Measurements from ENCODE around the gene USP7. TPM values are rescaled to one million over a fixed set of nuclear protein-coding genes. Genes with fewer than 3 reads are reported as not detected.
"Not testable (repeated sequence)": the region's sequence is repeated elsewhere in the genome, so short reads cannot be mapped to it uniquely, and the experiment has no call there.

The USP7 gene
- total RNA-seq, 6 donors from 2014 or later = 68.2 to 122 (median 72.2) TPM

DNA sequence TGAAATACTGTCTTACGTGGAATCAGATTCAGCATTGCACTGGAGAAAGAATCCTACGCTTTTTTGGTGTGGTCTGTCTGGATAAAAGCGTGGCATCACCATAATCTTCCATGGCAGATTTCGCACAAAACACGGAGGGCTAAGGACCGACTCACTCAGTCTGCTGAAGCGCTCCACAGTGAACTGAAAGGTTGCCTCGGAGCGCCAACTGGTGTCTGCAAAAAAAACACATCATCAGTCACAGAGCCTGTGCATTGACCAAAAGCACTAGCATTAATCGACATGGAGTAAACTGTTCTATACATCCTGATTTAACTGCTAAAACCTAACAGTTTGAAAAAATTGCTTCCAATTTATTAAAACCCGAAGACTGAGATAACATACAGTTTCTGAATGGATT is 40.5 kb downstream of the USP7 start:
- WGBS, 2 donors = 83 to 84% methylated on average over 11 of the region's 11 CpGs
- no peak overlapping the region for H3K4me3 ChIP-seq
- H3K27ac ChIP-seq = no peak overlapping the region
- H3K9me3 ChIP-seq = no peaks in the 10 kb centered on the region
- TF ChIP-seq POLR2A (IDR thresholded peaks at IDR 0.05) = no peak
- TF ChIP-seq CTCF (IDR thresholded peaks at IDR 0.05) = no peak
- no peak for TF ChIP-seq EP300 (IDR thresholded peaks at IDR 0.05)
- no peak for TF ChIP-seq POLR2AphosphoS5 (IDR thresholded peaks at IDR 0.05)
- DNase-seq = no peak
- peaks cover 3 to 12% (median 7%) of the 10 kb centered on the region in 4 donors for H3K4me1 ChIP-seq
- peaks cover 29 to 70% (median 55%) of the 10 kb centered on the region in 4 donors for H3K36me3 ChIP-seq
- ATAC-seq (ENCODE audit: low FRiP score in 2 of 2) = no peak
- no peaks in the 10 kb centered on the region for H3K27me3 ChIP-seq

GRCh38 chr16:8921347-8921984 is 42.2 kb downstream of the USP7 start:
- ATAC-seq (ENCODE audit: low FRiP score in 2 of 2) = no peak
- H3K36me3 ChIP-seq = peaks cover 29 to 70% (median 62%) of the 10 kb centered on the region in 4 donors
- WGBS, 2 donors = 93 to 95% methylated on average over 10 of the region's 10 CpGs

GRCh38 chr16:8920645-8921346 is 42.9 kb downstream of the USP7 start:
- ATAC-seq (ENCODE audit: low FRiP score in 2 of 2) = no peak
- Histone ChIP-seq H3K27ac (no peak overlapping the region), H3K27me3 (no peaks in the 10 kb centered on the region), H3K4me1 (peaks cover 0 to 3% (median 0%) of the 10 kb centered on the region in 4 donors), H3K4me3 (no peak overlapping the region), H3K36me3 (peaks cover 31 to 75% (median 65%) of the 10 kb centered on the region in 4 donors), H3K9me3 (no peaks in the 10 kb centered on the region)
- no peak for DNase-seq
- no peak for TF ChIP-seq EP300 (IDR thresholded peaks at IDR 0.05)
- 88 to 91% methylated on average over 6 of the region's 6 CpGs for WGBS, 2 donors

More at GRCh38 chr16:8921347-8921984, 42.2 kb downstream of the USP7 start:
- Histone ChIP-seq H3K4me1 (peaks cover 0 to 3% (median 0%) of the 10 kb centered on the region in 4 donors), H3K4me3 (no peak overlapping the region), H3K9me3 (no peaks in the 10 kb centered on the region), H3K27ac (no peak overlapping the region), H3K27me3 (no peaks in the 10 kb centered on the region)
- no peak for DNase-seq
- TF ChIP-seq POLR2AphosphoS5 (IDR thresholded peaks at IDR 0.05) = no peak
- no peak for TF ChIP-seq EP300 (IDR thresholded peaks at IDR 0.05)

- Histone ChIP-seq H3K27me3 (no peaks in the 10 kb centered on the region), H3K9me3 (no peaks in the 10 kb centered on the region), H3K36me3 (peaks cover 34 to 83% (median 72%) of the 10 kb centered on the region in 4 donors), H3K4me3 (no peak overlapping the region), H3K4me1 (peaks cover 0 to 3% (median 0%) of the 10 kb centered on the region in 4 donors), H3K27ac (no peak overlapping the region)
- ATAC-seq (ENCODE audit: low FRiP score in 2 of 2) = no peak
- WGBS, 2 donors = 85 to 86% methylated on average over 11 of the region's 11 CpGs
- TF ChIP-seq POLR2AphosphoS5 (IDR thresholded peaks at IDR 0.05) (no peak), POLR2A (IDR thresholded peaks at IDR 0.05) (no peak), EP300 (IDR thresholded peaks at IDR 0.05) (no peak), CTCF (IDR thresholded peaks at IDR 0.05) (no peak)
- DNase-seq = no peak
Observed at GRCh38 chr16:8919934-8920462, 43.7 kb downstream of the USP7 start.

DNA sequence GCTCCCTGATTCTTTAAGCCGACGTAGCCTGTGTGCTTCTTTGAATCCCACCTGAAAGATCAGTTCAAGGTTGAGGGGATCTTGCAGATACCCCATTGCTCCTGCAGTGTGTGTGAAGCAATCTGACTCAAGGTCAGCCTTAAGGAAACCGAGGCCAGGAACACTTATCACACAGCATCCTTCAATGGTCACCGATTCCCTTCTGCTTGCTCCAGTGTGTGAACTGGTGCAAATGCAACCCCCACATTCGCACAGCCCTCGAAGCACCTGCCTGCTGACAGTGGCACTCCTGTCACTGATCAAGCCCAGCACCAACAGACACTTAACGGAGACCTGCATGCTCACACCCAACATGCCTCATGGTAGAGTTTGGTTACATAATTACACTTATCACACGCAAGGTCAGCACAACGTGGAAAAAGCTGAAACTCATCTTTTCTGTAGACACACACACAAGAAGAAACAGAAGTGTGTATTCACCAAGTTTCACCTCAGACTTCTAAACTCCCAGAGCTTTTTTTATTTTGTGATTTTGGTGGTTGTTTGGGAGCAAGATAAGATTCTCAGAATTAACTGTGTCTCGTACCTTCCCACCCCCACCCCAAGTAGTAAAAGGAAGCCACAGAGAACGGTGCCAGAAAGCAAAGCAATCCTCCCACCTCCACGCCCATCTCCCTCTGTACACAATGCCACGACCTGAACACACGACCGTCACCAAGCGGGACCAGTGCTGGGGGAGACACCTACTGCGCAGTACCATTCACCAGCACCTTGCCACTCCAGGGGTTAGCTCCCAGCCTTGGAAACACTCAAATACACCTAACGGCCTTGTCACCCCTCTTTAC is 44.4 kb downstream of the USP7 start:
- Histone ChIP-seq H3K4me3 (no peak overlapping the region), H3K9me3 (no peaks in the 10 kb centered on the region), H3K36me3 (peaks cover 37 to 90% (median 78%) of the 10 kb centered on the region in 4 donors), H3K27ac (no peak overlapping the region), H3K4me1 (peaks cover 0 to 2% (median 0%) of the 10 kb centered on the region in 4 donors), H3K27me3 (no peaks in the 10 kb centered on the region)
- no peak for ATAC-seq (ENCODE audit: low FRiP score in 2 of 2)
- no peak for DNase-seq
- WGBS, 2 donors = 76 to 81% methylated on average over 11 to 18 of the region's 18 CpGs
- TF ChIP-seq CTCF (IDR thresholded peaks at IDR 0.05) (no peak), EP300 (IDR thresholded peaks at IDR 0.05) (no peak), POLR2AphosphoS5 (IDR thresholded peaks at IDR 0.05) (no peak), POLR2A (IDR thresholded peaks at IDR 0.05) (no peak)

DNA sequence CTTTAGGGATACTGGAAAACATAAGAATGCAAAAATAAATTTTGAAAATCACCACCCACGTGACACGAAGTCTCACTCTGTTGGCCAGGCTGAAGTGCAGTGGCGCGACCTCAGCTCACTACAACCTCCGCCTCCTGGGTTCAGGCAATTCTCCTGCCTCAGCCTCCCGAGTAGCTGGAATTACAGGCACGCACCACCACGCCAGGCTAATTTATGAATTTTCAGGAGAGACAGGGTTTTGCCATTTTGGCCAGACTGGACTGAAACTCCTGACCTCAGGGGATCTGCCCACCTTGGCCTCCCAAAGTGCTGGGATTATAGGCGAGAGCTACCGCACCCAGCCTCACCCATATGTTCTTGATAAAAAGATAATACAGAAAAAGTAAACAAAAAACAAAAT is 46.4 kb downstream of the USP7 start:
- H3K36me3 ChIP-seq = peaks cover 40 to 99% (median 81%) of the 10 kb centered on the region in 4 donors
- DNase-seq; H3K9me3 ChIP-seq; H3K4me3 ChIP-seq; H3K27me3 ChIP-seq; H3K27ac ChIP-seq; H3K4me1 ChIP-seq; ATAC-seq (ENCODE audit: low FRiP score in 2 of 2): not testable (repeated sequence)
- WGBS, 2 donors = 97 to 98% methylated on average over 9 to 10 of the region's 10 CpGs

Data from upper lobe of left lung (tissue), 6 donors.